Karpas-422 (cell line): ENCODE results near the gene RFX3. TPM values are rescaled to one million over a fixed set of nuclear protein-coding genes. Genes with fewer than 3 reads are reported as not detected.

ENCODE experiments used
- DNase-seq: peaks from one replicate; pipeline ENCODE4 v3.0.0-alpha.2; 2015
- H2AFZ ChIP-seq: fragments of 200-600 bp; sonication (generic); 2 replicates; pipeline ENCODE4 v1.6.1; 2014; ENCODE audit warnings: antibody characterized with exemption, low read length, mixed read lengths
- H3K27ac ChIP-seq: fragments of 200-600 bp; sonication (generic); 2 replicates; pipeline ENCODE4 v1.5.1; 2014; ENCODE audit warnings: mild to moderate bottlenecking, low read length, moderate library complexity
- H3K27me3 ChIP-seq: fragments of 200-600 bp; sonication (generic); 2 replicates; pipeline ENCODE4 v1.6.1; 2014; ENCODE audit warnings: low read length, mixed read lengths
- H3K36me3 ChIP-seq: fragments of 200-600 bp; sonication (generic); 2 replicates; pipeline ENCODE4 v1.6.1; 2014; ENCODE audit warnings: low read length, mixed read lengths; ENCODE audit not compliant: insufficient read depth
- H3K4me1 ChIP-seq: fragments of 200-600 bp; sonication (generic); 2 replicates; pipeline ENCODE4 v1.6.1; 2014; ENCODE audit warnings: mild to moderate bottlenecking, low read length, mixed read lengths
- H3K4me2 ChIP-seq: fragments of 200-600 bp; sonication (generic); 2 replicates; pipeline ENCODE4 v1.6.1; 2014; ENCODE audit warnings: low read length, low read depth, mild to moderate bottlenecking; ENCODE audit not compliant: poor library complexity, severe bottlenecking
- H3K4me3 ChIP-seq: fragments of 200-600 bp; sonication (generic); 2 replicates; pipeline ENCODE4 v1.5.1; 2014; ENCODE audit warnings: mild to moderate bottlenecking, antibody characterized with exemption, low read length, mixed read lengths
- H3K79me2 ChIP-seq: fragments of 200-600 bp; sonication (generic); 2 replicates; pipeline ENCODE4 v1.6.1; 2014; ENCODE audit warnings: mild to moderate bottlenecking, low read length, mixed read lengths
- H3K9ac ChIP-seq: fragments of 200-600 bp; sonication (generic); 2 replicates; pipeline ENCODE4 v1.6.0; 2014; ENCODE audit warnings: low read length
- H3K9me2 ChIP-seq: fragments of 200-600 bp; sonication (generic), shearing (Covaris generic); replicated peaks from 2 replicates; pipeline ENCODE4 v1.6.0; 2014; ENCODE audit warnings: mild to moderate bottlenecking, low read length, moderate library complexity; ENCODE audit not compliant: insufficient read depth
- H3K9me3 ChIP-seq: fragments of 300-700, 200-600 bp; sonication (generic); 2 replicates; pipeline ENCODE4 v1.6.1; 2014; ENCODE audit warnings: low read length, mixed read lengths
- H4K20me1 ChIP-seq: fragments of 200-600 bp; sonication (generic); 2 replicates; pipeline ENCODE4 v1.6.1; 2014; ENCODE audit warnings: mild to moderate bottlenecking, antibody characterized with exemption, low read length, low read depth; ENCODE audit not compliant: insufficient read depth
- total RNA-seq: library from RNA; depleted of rRNA; stranded (reverse); fragments of >200 nt; shearing (Covaris generic); gene quantifications from 2 replicates; pipeline ENCODE4 v1.2.3, GENCODE V29; 2014; ENCODE audit warnings: low replicate concordance

The RFX3 gene
- total RNA-seq, 1 experiment from 2014 or later = 24.3 TPM

DNA sequence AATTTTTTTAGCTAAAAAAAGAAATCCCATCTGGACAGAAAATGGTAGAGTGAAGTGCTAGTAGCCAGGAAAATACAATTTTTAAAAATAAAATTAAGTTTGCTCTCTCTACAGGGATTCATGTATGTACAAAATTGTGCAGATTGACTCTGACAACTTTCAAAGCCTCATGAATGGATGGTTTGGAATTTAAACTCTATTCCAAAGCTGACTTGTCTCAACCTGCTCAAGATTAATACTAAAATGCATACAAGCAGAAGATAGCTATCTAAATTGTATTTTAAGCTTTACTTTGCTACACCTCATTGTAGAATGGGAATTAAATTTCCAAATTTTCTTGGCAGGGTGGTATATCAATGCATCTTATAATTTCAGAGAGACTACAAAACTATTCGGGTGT lies 257.6 kb downstream of the RFX3 start:
- H3K36me3 ChIP-seq = no peaks in the 10 kb centered on the region
- no peaks in the 10 kb centered on the region for H3K27me3 ChIP-seq
- no peaks in the 10 kb centered on the region for H3K4me1 ChIP-seq
- no peak overlapping the region for H3K9ac ChIP-seq
- H2AFZ ChIP-seq = no peak overlapping the region
- no peaks in the 10 kb centered on the region for H3K79me2 ChIP-seq
- no peak for DNase-seq
- H3K4me2 ChIP-seq = no peak overlapping the region
- no peaks in the 10 kb centered on the region for H3K9me3 ChIP-seq
- peaks cover 4% of the 10 kb centered on the region; the same call in 1 of the 2 replicates for H3K9me2 ChIP-seq
- no peaks in the 10 kb centered on the region for H4K20me1 ChIP-seq
- H3K4me3 ChIP-seq = no peak overlapping the region
- H3K27ac ChIP-seq = no peak overlapping the region

DNA sequence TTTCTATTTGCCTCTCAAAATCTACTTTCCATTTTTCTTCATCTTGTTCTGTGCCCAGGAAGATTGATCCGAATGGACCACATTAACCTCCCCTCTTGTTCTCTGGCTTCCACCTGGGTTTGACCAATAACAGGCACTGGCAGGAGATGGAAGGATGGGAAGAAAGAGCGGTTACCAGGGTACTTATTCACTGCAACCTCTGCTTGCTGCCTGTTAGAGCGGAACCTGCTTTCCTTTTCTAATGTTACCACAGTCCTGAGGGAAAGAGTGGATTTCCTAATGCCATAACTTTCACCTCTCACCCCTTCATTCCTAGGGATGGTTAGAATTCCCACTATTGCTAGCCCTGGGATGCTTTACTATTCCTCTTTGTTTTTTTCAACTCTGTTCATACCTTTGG lies 262.1 kb downstream of the RFX3 start:
- H3K36me3 ChIP-seq = 0 out of 2 replicates have a peak, but pooled peaks cover 4% of the 10 kb centered on the region
- H3K9ac ChIP-seq = no peak overlapping the region
- no peaks in the 10 kb centered on the region for H3K27me3 ChIP-seq
- H3K4me2 ChIP-seq = no peak overlapping the region
- no peak overlapping the region for H2AFZ ChIP-seq
- no peaks in the 10 kb centered on the region for H3K79me2 ChIP-seq
- no peak overlapping the region for H3K4me3 ChIP-seq
- DNase-seq = no peak
- peaks cover 4% of the 10 kb centered on the region; the same call in 1 of the 2 replicates for H3K9me2 ChIP-seq
- no peaks in the 10 kb centered on the region for H3K4me1 ChIP-seq
- no peaks in the 10 kb centered on the region for H3K9me3 ChIP-seq
- H4K20me1 ChIP-seq = no peaks in the 10 kb centered on the region
- H3K27ac ChIP-seq = no peak overlapping the region

DNA sequence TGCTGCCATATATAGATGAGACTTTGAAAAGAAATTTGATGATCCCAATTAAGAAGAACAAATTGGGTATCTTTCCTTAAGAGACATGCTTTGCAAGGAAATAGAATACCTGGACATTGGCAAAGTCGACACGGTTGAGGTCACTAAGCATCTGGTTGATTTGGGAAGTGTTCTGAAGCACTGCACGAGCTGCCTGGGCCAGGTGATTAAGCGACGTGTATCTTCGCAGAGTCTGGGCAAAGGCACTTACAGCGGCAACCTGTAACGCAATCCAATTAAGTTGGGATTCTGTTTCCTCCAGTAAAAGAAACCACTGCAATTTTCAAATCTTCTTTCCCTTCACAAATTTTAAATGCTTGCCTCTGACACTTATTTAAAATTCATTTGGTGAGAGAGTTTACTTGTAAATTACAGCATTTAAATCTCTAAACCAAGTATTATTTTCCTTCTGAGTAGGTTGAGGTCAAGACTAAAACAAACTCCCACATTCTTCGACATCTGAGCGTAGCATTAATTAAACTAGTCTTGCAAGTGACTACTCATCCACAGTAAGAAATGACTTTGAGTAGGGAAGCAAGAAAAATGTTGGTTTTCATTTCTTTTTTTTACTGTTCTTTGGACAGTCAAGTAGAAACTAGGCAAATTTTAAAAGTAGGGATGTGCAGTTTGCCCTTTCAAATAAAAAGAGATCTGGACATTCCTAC lies 262.8 kb downstream of the RFX3 start:
- Histone ChIP-seq H3K79me2 (no peaks in the 10 kb centered on the region), H3K4me1 (no peaks in the 10 kb centered on the region), H4K20me1 (no peaks in the 10 kb centered on the region), H3K9me2 (peaks cover 4% of the 10 kb centered on the region; the same call in 1 of the 2 replicates), H3K36me3 (0 out of 2 replicates have a peak, but pooled peaks cover 4% of the 10 kb centered on the region), H3K27ac (no peak overlapping the region), H2AFZ (no peak overlapping the region), H3K27me3 (no peaks in the 10 kb centered on the region), H3K4me3 (no peak overlapping the region), H3K9ac (no peak overlapping the region), H3K9me3 (no peaks in the 10 kb centered on the region), H3K4me2 (no peak overlapping the region)
- DNase-seq = no peak

DNA sequence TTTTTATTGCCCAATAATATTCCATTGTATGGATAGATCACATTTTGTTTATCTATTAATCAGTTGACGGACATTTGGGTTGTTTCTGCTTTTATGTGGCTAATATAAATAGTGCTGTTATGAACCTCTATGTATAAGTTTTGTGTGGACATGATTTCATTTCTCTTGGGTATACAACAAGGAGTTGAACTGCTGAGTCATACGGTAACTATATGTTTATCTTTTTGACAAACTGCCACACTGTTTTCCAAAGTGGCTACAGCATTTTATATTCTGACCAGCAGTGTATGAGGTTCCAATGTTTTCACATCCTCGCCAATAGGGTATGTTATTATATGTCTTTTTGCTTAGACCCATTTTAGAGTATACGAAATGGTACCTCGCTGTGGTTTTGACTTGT lies 264.3 kb downstream of the RFX3 start:
- Histone ChIP-seq H3K4me2 (no peak overlapping the region), H3K9me2 (peaks cover 4% of the 10 kb centered on the region; the same call in 1 of the 2 replicates), H2AFZ (no peak overlapping the region), H3K79me2 (no peaks in the 10 kb centered on the region), H3K36me3 (0 out of 2 replicates have a peak, but pooled peaks cover 5% of the 10 kb centered on the region), H3K9ac (no peak overlapping the region), H4K20me1 (no peaks in the 10 kb centered on the region), H3K4me3 (no peak overlapping the region), H3K9me3 (no peaks in the 10 kb centered on the region), H3K27me3 (no peaks in the 10 kb centered on the region), H3K4me1 (no peaks in the 10 kb centered on the region), H3K27ac (no peak overlapping the region)
- DNase-seq = no peak

DNA sequence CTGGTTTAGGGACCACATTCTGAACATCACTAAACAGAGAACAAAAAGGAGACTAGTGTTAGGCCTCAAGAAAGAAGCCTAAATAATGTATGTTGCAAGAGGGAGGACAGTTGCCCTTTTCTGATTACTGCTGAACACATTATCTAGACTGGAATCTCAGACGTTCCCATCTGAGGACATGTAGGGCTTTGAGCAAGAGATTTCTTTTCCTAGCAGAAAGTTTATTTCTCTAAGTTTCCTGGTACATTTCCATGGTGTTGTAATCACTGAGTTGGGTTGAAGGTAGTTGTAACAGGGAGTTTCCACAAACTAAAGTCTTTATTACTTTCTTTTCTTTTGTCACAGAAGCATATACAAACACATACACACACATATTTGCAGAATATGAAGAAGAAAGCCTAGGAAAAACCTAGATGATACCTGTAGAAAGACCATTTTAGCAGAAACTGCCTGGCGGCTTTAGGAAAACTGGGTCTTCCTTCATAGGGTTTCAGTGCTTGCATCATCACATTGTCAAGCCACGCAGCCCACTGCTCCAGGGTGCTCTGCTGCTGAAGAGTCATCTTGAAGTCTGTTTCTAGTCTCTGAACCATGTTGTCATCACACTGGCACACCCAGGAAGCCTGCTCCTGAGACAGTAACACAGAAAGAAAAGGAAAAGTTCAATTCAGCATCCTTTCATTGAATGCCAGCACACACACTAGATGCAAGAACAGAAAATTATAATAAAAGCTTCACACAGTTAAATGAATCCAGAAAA lies 269.1 kb downstream of the RFX3 start:
- no peaks in the 10 kb centered on the region for H3K79me2 ChIP-seq
- H3K27me3 ChIP-seq = no peaks in the 10 kb centered on the region
- no peak for DNase-seq
- no peak overlapping the region for H2AFZ ChIP-seq
- no peak overlapping the region for H3K27ac ChIP-seq
- no peaks in the 10 kb centered on the region for H3K4me1 ChIP-seq
- no peak overlapping the region for H3K4me3 ChIP-seq
- no peaks in the 10 kb centered on the region for H4K20me1 ChIP-seq
- no peak overlapping the region for H3K9ac ChIP-seq
- 0 out of 2 replicates have a peak, but pooled peaks cover 4% of the 10 kb centered on the region for H3K36me3 ChIP-seq
- no peaks in the 10 kb centered on the region for H3K9me3 ChIP-seq
- no peak overlapping the region for H3K4me2 ChIP-seq
- H3K9me2 ChIP-seq = no peaks in the 10 kb centered on the region

DNA sequence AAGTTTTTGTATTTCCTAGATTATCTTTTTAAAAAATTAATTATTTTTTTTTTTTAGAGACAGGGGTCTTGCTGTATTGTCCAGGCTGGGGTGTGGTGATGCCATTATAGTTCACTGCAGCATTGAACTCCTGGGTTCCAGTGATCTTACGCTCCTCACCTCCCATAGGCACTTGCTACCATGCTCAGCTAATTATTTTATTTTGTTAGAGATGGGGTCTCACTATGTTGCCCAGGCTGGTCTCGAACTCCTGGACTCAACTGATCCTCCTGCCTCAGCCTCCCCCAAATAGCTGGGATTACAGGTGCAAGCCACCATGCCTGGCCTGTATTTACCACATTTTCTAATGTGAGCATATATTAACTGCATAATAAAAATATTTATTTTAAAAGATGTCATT lies 274.5 kb downstream of the RFX3 start:
- Histone ChIP-seq H3K27ac (no peak overlapping the region), H3K4me1 (no peaks in the 10 kb centered on the region), H2AFZ (no peak overlapping the region), H3K9me3 (no peaks in the 10 kb centered on the region), H3K79me2 (no peaks in the 10 kb centered on the region), H3K9ac (no peak overlapping the region), H3K27me3 (no peaks in the 10 kb centered on the region), H4K20me1 (no peaks in the 10 kb centered on the region), H3K36me3 (0 out of 2 replicates have a peak, but pooled peaks cover 1% of the 10 kb centered on the region), H3K4me3 (no peak overlapping the region), H3K9me2 (no peaks in the 10 kb centered on the region), H3K4me2 (no peak overlapping the region)
- DNase-seq = no peak

DNA sequence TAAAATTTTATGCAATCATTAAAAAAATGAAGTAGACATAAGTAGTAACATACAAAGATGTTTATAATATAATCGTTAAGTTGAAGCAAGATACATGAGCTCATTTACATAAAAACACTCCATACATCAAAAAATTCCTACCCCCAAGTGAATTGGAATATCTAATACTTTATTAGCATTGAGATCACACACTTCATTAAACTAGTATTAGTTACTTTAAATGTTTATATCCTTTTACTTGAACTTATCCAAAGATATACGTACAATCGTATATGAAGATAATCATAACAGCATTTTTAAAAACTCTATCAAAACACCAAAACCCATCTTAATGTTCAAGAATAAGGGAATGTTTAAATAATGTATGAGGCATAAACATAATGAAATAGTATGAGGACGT lies 275.1 kb downstream of the RFX3 start:
- H3K4me3 ChIP-seq = no peak overlapping the region
- no peaks in the 10 kb centered on the region for H3K4me1 ChIP-seq
- no peak for DNase-seq
- no peak overlapping the region for H3K27ac ChIP-seq
- no peaks in the 10 kb centered on the region for H3K27me3 ChIP-seq
- no peaks in the 10 kb centered on the region for H3K79me2 ChIP-seq
- H3K36me3 ChIP-seq = no peaks in the 10 kb centered on the region
- no peak overlapping the region for H3K4me2 ChIP-seq
- H3K9me2 ChIP-seq = no peaks in the 10 kb centered on the region
- no peaks in the 10 kb centered on the region for H3K9me3 ChIP-seq
- no peak overlapping the region for H3K9ac ChIP-seq
- H4K20me1 ChIP-seq = no peaks in the 10 kb centered on the region
- H2AFZ ChIP-seq = no peak overlapping the region

DNA sequence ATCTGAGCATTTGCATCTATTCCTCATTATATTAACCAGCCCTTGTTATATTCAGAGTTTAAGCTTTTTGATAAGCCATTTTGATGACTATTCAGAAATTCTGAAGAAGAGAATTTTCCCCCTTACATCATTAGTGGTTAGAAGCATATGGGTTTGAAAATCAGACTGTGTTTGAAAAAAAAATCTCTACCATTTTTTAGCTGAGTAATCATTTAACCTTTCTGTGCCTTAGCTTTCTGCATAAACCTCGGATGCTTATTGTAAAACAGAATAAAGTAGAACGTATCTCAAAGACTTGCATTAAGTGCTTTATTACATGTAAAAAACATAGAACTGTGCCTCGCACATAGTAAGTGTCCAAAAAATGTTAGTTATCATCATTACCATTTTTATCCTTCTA lies 278.6 kb downstream of the RFX3 start:
- no peaks in the 10 kb centered on the region for H4K20me1 ChIP-seq
- H2AFZ ChIP-seq = no peak overlapping the region
- H3K27me3 ChIP-seq = no peaks in the 10 kb centered on the region
- no peak for DNase-seq
- no peak overlapping the region for H3K9ac ChIP-seq
- no peaks in the 10 kb centered on the region for H3K9me2 ChIP-seq
- H3K9me3 ChIP-seq = no peaks in the 10 kb centered on the region
- H3K4me3 ChIP-seq = no peak overlapping the region
- no peaks in the 10 kb centered on the region for H3K79me2 ChIP-seq
- no peak overlapping the region for H3K4me2 ChIP-seq
- H3K27ac ChIP-seq = no peak overlapping the region
- no peaks in the 10 kb centered on the region for H3K36me3 ChIP-seq
- H3K4me1 ChIP-seq = no peaks in the 10 kb centered on the region; the same call in 1 of the 2 replicates
